ENCODE data around the gene AGER.

Gene AGER

GRCh38 chr6:32185681-32186131 is 1.7 kb upstream of the AGER start:
- peak; percentile 63 for DNase-seq

GRCh38 chr6:32183483-32184083 is 470 bp downstream of the AGER start:
- no peak for DNase-seq

- no peak for DNase-seq
Measured at GRCh38 chr6:32183030-32183429, 1.0 kb downstream of the AGER start.

GRCh38 chr6:32182555-32182981 is 1.5 kb downstream of the AGER start:
- DNase-seq: no peak

GRCh38 chr6:32181915-32182529 is 2.0 kb downstream of the AGER start:
- no peak for DNase-seq

GRCh38 chr6:32181148-32181702 is 2.8 kb downstream of the AGER start:
- DNase-seq: no peak

- no peak for DNase-seq
Measured at GRCh38 chr6:32179766-32180405, 4.2 kb downstream of the AGER start.

- no peak for DNase-seq
Measured at GRCh38 chr6:32178547-32179440, 5.3 kb downstream of the AGER start.

GRCh38 chr6:32177788-32178546 is 6.1 kb downstream of the AGER start, which contains the start of gene RNF5:
Gene RNF5 (plus strand): TSS chr6:32178405. CDS start chr6:32178512, 107 bp downstream.
- DNase-seq: peak; percentile 96

GRCh38 chr6:32177183-32177787 is 6.8 kb downstream of the AGER start:
- peak; percentile 57 for DNase-seq

GRCh38 chr6:32176476-32177182 is 7.4 kb downstream of the AGER start:
- no peak for DNase-seq

- DNase-seq: peak; percentile 96
Measured at GRCh38 chr6:32175711-32176475, 8.2 kb downstream of the AGER start, which contains the start of gene AGPAT1. Gene AGPAT1 (minus strand): TSS chr6:32176084. CDS start chr6:32171496, 4,588 bp downstream.

- no peak for DNase-seq
Measured at GRCh38 chr6:32175322-32175710, 8.7 kb downstream of the AGER start.

- no peak for DNase-seq
Measured at GRCh38 chr6:32174416-32174815, 9.6 kb downstream of the AGER start.

GRCh38 chr6:32173051-32173727 is 10.9 kb downstream of the AGER start:
- no peak for DNase-seq

GRCh38 chr6:32171234-32171633 is 12.8 kb downstream of the AGER start:
- no peak for DNase-seq

- DNase-seq: no peak
Measured at GRCh38 chr6:32170294-32170693, 13.8 kb downstream of the AGER start.

GRCh38 chr6:32168807-32169591 is 15.1 kb downstream of the AGER start:
- DNase-seq: no peak
